GM20431 (cell line): ENCODE results near the gene BCAR3.
"Not testable (repeated sequence)": the region's sequence is repeated elsewhere in the genome, so short reads cannot be mapped to it uniquely, and the experiment has no call there.

ENCODE experiments used
- in situ Hi-C: fragments of 300-500 bp; cut with MseI, MboI; formaldehyde crosslinking; loops from one replicate; pipeline ENCODE4 v1.15.0; 2020; ENCODE audit warnings: low sequenced_read_pairs; ENCODE audit not compliant: unreplicated experiment

The BCAR3 gene

DNA sequence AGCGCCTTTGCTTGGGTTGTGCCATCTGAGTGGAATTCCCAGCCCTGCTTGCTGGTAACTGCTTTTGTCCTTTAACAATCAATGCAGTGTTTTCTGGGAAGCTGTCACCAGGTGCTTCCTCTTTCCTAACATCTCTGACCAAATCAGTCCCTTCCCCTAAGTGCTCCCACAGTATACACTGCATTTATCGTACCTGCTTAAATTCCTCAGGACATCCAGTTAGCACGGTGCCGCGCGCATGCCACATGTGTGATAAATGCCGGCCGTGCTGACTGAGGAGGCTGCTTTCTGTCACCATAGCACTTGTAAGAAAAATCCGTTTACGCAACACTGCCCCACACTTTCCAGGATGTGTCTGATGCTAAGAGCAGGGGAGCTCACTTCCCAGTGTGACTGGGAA is 115.4 kb downstream of the BCAR3 start:
- in situ Hi-C loops: no loop called here

DNA sequence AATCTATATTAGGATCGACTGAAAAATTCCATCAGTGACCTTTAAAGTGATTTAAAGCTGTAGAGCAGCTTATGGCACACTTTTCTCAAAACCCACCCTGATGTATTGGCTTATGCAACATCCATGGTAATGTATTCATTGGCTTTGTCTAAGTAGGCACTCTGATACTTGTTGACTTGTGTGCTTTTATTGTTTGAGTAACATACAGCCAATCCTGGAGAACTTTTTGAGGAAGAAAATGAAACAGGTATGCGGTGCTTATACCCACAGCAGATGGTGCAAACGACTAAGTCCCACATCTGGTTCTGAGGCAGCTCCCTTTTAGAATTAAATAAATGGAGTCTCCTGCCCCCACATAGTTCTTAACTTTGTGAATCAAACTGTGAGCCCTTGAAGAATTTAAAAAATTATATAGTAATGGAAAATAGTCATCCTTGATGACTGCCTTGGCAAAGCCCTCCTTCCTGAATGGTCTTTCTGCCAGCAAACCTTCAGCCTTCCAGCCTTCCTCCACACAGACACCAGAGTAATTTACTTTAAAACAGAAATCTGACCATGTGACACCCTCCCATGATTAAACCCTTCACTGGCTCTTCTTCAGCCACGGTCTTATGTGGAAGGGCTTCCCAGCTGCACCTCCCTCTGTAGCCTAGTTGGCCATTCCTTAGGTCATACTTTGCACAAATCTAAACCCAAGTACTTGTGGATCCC is 116.0 kb downstream of the BCAR3 start:
- in situ Hi-C loops: no loop called here

DNA sequence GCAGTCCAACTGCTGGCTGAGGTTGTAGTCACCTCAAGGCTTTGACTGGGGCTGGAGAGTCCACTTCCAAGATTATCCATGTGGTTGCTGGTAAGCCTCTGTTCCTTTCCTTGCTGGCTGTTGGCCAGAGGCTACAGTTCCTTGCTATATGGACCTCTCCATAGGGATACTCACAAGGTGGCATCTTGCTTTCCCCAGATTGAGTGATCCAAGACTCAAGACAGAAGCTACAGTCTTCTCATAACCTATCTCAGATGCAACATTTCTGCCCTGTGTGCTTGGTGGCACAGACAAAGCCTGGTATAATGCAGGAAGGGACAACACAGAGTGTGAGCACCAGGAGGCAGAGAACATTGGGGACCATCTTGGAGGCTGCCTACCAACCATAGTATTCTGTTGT is 121.9 kb downstream of the BCAR3 start:
- in situ Hi-C loops: no loop called here

DNA sequence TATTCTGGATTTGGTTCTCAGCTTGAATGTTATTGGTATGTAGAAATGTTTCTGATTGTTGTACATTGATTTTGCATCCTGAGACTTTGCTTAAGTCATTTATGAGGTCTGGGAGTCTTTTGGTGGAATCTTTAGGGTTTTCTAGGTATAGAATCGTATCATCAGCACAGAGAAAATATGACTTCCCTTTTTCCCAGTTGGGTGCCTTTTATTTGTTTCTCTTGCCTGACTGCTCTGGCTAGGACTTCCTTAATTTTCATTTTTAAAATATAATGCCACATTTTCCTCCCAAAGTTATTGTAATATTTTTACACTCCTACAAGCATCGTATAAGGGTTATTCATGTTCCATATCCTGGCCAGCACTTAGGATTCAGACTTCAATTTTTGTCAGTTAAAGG is 122.6 kb downstream of the BCAR3 start:
- in situ Hi-C loops: no loop called here

DNA sequence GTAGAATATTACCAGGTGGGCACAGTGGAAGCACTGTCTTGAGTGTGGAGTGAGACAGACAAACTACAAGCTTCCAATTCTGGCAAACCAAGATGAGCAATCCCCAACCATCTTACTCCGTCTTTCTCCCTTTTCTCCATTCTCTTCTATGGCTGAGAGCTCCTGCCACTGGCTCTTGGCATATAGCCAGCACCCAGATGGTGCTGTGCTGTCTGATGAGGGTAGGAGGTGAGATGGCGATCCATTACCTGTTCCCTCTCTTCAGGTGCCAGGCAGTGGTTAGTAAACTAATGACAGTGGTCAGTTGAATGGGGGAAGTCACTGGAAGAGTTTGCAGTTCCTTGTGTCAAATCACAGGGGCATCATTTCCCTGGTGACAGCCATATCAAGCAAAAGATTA is 125.3 kb downstream of the BCAR3 start:
- in situ Hi-C loops: no loop called here

DNA sequence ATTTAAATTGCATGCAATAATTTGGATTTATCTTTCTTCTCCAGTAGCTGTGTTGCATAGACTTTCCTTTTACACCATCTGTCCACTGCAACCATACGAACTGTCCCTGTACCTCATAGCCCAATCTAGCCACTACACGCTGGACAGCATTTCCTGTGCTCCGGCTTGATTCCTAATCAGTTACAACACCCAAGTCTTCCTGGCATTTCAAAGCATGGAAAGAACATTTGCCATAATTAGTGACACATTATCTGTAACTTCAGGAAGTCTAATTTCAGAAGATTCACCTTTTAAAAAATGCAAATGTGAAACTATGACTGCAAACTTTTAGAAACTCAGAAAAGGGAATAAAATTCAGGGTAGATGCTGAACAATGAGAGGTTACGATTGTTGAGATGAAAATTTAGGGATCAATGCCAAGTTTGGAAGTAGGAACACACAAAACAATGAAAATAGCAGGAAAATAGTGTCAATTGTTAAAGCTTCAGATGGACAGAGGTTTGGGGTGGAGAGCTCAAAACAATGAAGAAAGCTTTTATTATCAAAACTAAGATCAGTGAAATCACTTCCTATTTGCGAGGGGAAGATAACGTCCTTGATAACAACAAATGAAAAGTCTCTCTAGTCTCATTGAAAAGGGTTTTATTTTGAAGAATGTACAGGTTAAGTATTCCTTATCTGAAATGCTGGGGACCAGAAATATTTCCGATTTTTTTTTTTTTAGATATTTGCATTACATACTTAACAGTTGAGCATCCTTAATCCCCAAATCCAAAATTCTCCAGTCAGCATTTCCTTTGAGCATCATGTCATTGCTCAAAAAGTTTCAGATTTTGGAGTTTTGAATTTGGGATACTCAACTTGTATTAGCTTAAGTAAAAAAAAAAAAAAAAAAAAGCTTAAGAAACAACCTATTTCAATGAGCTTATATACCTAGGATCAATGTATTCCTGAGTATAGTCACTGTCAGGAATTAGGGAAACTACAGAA is 126.5 kb downstream of the BCAR3 start:
- in situ Hi-C loops: no loop called here

DNA sequence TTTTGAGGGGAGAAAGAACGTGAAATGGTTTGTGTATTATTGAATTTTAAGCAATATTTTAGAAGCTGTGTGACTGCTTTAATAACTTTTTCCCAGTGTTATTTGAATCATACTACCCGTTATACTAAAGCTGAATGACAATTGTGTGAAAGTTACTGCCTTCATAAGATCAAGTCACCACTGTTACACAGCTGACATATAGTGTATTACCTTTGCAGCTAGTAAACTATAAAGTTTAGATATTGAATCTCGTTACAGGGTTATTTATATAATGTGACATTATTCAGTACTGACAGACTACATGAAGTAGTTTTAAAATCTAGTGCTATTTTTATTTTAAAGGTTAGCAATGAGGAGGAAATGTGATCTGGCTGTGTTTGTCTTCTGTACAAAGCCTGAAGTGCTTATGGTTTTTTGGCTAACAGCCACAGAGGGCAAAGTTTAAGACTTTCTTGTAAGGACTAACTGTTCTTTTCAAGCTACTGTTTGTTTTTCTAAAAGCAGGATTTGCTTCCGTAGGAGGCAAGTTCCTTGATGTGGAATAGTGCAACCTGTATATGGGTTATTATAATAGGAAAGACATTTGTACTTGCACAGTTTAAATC is 127.6 kb downstream of the BCAR3 start:
- in situ Hi-C loops: not testable (repeated sequence)

DNA sequence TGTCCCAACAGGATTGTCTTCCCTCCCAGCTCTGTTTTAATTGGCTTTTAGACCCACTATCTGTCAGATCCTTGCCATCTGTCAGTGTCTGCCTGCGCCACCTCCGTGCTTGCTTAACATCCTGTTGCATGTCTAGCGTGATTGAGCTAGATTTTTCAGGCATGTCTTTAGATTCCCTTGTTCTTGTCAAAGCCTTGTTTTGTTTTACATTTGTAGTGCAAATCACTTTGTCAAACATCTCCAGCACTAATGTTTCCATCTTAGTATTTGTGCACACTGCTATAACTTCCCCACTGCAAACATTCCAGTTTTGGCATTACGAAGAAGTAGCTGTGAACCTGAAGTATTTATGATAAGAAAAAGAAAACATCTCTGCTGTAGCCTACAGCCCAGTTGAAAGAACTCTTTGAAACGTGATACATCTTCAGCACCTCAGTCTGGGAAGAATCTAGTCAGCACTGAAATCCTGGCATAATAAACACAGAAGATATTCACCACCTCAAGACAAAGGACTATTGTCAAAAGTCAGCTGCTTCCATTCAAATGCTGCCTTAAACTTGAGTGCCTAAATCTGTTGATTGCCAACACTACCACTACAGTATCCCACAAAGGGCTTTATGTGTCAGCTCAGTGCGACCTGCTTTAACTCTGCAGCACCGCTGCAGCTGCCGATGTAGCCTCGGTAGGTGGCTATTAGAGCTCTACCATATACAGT is 128.7 kb downstream of the BCAR3 start:
- in situ Hi-C loops: no loop called here

DNA sequence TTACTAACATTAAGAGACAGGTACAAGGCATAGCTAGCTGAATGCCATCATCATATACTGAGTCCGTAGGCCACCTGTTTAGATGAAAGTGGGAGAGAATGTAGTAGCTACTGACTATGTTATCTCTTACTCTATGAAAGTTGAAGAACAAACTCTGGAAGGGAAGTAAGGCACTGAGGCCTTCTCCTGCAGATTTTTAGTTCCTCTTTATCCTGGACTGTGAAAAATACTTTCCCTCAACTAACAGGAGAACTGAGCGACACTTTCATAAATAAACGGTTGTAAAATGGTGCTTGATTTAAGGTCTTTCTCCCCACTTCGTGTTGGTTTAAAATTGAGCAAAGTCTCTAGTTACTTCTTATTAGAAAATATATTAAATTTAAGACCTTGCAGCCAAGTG is 131.8 kb downstream of the BCAR3 start:
- in situ Hi-C loops: no loop called here

DNA sequence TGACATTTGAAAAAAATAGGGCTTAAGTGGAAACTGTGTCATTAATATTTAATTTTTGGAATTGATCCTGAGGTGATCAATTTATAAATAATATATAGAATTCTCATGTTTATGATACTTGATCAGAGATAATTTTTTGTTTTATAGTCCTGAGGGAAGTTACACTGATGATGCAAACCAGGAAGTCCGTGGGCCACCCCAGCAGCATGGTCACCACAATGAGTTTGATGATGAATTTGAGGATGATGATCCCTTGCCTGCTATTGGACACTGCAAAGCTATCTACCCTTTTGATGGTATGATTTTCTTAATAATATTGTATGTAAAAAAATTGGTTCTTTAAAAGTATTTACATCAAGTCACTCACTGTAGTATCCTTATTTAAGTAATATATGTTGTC is 132.5 kb downstream of the BCAR3 start:
- in situ Hi-C loops: no loop called here

DNA sequence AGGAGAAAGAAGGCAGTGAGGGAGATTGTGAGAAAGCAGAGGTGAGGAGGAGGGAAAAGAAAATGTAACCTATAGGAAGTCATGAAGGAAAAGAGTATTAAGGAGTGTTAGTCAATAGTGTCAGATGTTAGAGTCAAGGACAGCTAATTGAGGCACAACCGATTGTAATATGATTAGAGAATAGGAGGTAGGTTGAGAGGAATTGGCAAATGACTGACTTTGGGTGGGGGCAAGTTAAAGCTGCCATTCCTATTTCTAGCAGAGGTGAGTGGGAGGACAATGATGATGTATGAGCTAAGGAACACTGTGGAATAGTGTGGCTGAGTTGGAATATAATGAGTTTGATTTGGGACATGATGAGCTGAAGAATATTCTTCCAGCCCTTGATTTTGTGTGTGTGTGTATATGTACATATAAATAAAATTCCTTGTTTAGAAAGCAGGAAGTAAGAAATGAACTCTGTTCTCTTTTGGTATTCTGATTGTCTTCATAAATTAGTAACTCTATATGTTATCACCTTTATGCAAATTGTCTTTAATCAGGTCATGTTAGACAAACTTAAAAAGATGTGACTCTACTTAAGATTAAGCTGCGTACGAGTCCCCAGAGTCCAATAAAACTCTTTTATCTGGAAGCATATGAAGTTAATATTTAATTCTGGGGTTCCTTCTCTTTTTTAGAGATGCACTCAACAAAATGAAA is 135.3 kb downstream of the BCAR3 start:
- in situ Hi-C loops: no loop called here

DNA sequence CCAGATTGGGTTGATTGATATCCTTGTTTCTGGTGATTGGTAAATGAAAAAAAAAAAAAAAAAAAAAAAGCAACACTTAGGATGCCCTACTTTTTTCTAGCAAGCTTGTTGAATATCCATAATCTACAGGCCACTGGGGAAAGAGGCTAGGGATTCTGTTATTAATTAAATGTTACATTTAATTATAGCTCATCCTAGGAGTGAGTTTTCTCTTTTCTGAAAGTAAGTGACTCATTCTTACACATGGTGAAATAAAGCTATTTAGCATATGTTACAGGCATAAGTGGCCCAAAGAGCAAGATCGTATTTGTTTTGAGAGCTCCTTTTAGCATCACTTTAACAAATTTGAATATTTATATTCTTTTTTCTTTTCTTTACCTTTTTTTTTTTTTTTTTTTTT is 139.2 kb downstream of the BCAR3 start:
- in situ Hi-C loops: no loop called here

DNA sequence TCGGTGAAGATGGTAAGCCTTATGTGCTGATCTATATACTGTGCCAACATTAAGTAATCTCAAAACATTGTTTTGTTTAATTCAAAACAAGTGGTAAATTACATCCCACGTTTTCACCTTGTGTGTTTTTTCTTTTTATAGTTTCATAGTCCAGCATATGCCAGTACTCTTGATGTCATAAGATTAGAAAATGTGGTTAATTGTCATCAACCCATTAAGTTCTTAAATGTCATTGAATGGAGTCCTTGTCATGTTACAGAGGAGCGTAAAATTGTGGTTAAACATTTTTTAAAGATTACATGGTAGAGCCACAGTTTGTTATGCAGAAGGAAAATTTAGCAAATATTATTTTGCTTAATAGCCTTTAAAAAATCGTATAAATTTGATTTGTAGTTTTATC is 140.6 kb downstream of the BCAR3 start:
- in situ Hi-C loops: no loop called here

DNA sequence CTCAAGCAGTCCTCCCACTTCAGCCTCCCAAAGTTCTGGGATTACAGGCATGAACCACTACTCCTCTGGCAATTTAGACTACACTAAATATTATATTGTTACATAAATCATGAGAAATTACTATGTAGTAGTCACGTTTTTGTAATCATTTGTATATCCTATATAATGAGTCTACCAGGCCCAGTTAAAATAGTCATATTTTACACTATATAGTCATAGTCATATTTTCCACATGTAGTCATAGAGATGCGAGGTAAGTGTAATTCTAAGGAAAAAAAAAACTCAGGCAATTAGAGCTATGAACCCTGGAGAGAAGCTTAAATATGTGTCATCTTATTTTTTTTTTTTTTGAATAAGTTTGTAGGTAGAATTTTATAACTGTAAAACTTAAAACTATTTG is 143.7 kb downstream of the BCAR3 start:
- in situ Hi-C loops: no loop called here

DNA sequence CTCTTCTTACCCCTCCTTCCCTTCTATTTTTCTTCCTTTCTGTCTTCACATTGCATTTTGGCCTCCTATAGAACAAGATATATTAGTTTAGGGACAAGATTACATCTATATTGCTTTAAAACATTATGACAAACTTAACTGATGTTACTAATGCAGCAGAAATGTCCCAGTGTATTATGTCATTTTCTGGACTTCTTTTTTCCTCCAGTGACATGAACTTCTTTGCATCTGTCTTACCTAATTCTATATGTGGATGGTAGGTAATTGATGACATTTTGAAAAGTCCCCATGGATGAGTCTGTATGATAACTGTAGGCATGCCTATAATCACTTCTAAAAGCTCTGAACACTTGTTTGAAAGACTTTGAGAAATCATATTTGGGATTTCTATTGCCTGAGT is 144.2 kb downstream of the BCAR3 start:
- in situ Hi-C loops: no loop called here

DNA sequence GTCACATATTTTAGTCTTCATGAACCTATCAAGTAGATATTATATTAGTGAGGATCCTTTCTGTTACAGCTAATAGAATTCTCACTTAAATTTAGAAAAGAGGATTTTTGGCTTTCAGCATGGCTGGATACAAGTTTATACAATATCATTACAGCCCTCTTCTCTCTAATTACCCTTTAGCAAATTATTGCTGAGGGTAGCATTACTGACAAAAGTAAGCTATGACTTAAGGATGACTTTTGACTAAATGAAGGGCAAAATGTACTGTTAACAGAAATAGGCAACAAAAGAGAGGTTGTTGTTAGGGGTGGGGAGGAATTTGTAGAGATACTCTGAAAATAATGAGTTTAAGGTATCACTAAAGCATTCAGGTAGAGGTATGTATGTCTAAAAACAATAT is 148.0 kb downstream of the BCAR3 start:
- in situ Hi-C loops: no loop called here

DNA sequence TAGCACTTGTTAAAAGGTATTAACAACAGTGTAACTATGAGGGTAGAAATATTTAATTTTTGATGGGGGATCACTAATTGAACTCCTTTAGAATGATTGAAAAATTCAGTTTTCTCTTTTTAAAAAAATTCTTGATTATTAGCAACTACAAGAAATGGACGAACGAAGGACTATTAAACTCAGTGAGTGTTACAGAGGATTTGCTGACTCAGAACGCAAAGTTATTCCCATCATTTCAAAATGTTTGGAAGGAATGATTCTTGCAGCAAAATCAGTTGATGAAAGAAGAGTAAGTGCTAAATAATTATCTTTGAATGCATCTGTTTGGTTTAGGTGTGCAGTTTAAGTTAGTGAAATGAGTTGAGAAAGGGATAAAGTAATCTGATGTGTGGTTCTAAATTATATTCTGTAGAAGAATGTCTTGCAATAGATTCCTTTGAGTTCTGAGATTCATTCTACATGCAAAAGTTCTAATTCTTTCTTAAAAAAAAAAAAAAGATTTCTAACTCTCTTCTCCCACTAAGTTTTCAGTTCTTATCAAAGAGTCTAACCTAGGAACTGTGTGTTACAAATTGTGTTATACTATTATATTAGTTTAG is 148.8 kb downstream of the BCAR3 start:
- in situ Hi-C loops: no loop called here

DNA sequence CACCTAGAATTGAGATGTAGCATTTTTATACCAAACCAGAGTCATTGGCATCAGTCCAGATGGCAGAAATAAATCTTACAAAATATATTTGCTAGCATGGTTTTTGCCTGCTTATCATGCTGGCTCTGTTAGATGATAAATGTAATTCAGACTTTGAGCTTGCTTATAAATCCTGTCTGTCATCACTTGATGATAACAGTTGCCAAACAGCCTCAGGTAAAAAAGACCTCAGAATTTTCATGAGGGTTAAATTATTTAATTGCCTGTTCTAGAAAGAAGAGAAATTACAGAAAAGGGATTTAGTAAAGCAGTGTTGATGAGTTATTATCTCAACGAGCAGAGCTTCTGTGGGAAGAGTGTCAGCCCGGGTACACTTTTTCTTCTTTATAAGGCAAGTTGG is 150.4 kb downstream of the BCAR3 start:
- in situ Hi-C loops: no loop called here

DNA sequence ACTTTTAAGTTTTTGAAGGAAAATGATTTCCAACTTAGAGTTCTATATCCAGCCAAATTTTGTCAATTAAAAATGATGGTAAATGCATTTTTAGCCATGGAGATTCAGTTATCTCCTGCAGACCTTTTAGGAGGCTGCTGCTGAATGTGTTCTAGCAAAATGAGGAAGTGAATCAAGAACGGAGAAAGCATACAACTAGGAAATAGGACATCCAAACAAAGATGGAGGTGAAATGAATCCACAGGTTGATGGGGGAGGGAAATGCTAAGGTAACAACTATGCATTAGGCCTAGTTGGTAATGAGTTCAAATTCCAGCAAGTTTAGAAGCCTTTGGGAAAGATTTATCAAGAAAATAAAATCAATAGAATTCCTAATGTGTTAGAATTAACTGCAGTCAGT is 153.2 kb downstream of the BCAR3 start:
- in situ Hi-C loops: no loop called here
